ENCODE measurements around the gene CHST7.
"Not testable (repeated sequence)": the region's sequence is repeated elsewhere in the genome, so short reads cannot be mapped to it uniquely, and the experiment has no call there.

The CHST7 gene, protein sequence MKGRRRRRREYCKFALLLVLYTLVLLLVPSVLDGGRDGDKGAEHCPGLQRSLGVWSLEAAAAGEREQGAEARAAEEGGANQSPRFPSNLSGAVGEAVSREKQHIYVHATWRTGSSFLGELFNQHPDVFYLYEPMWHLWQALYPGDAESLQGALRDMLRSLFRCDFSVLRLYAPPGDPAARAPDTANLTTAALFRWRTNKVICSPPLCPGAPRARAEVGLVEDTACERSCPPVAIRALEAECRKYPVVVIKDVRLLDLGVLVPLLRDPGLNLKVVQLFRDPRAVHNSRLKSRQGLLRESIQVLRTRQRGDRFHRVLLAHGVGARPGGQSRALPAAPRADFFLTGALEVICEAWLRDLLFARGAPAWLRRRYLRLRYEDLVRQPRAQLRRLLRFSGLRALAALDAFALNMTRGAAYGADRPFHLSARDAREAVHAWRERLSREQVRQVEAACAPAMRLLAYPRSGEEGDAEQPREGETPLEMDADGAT

DNA sequence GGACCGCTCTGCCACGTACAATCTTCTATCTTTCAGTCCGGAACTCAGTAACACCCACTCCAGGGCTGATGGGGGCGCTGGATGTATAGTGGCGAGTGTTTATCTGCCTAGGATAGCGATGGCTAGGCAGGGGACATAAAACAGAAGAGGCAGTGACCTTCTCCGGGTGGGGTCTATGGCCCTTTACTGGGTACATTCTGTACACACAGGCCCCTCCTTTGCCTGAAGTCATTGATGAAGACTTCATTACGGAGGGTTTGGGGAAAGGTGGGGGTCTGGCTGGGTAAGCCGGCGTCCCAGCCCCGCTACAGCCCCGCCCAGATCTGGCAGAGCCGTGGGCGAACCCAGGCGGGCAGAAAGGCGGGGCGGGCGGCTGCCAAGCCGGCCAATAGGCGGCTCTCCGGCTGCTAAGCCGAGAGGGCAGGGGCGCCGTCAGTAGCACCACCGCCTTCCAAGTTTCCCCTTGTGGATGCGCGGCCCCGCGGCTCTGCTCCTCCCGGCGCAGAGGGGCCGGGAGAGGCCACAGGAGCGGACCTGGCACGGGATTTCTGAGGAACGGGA lies at the start of gene CHST7:
TSS of gene CHST7 (plus strand) at position 435 of the 561 bp plus-strand sequence. CDS start 167 bp downstream, outside the sequence.
- DNase-seq (ENCODE audit: low spot score in 2 of 2): peak; percentile 23 to 36
- H3K27me3 Mint-ChIP-seq: no peaks in the 10 kb centered on the region
- peak; percentile 52 for ATAC-seq (replicated peaks; ENCODE audit: extremely low read depth, poor library complexity, severe bottlenecking)
- H3K4me3 Mint-ChIP-seq: peak within 1 kb of the TSS; percentile 83
- peaks cover 33% of the 10 kb centered on the region for H3K4me1 Mint-ChIP-seq
- peak within 1 kb of the TSS; percentile 86 for H3K27ac Mint-ChIP-seq (ENCODE audit: low read depth)
- peaks cover 6% of the 10 kb centered on the region for H3K36me3 Mint-ChIP-seq (ENCODE audit: insufficient read depth)
- H3K9me3 Mint-ChIP-seq: no peaks in the 10 kb centered on the region

DNA sequence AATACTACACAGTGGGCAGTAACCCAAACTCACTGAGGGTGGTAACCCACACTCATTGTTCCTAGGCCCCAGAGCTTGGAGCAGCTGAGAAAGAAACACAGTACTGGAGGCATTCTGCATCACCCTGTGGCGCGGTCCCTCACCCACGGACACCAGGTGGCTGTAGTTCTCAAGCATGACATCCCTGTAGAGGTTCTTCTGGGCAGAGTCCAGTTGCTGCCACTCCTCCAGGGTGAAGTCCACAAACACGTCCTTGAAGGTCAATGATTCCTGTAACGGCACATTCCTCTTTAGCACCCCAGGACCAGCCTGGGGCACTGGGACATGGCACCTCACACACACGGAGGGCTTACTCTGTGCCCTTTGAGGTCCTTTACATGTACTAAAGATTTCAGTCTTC lies 44.9 kb upstream of the CHST7 start:
- not testable (repeated sequence) for H3K36me3 Mint-ChIP-seq (ENCODE audit: insufficient read depth); H3K4me3 Mint-ChIP-seq; H3K4me1 Mint-ChIP-seq

GRCh38 chrX:46529740-46530403 lies 43.7 kb upstream of the CHST7 start:
- DNase-seq (ENCODE audit: low spot score in 2 of 2); ATAC-seq (replicated peaks; ENCODE audit: extremely low read depth, poor library complexity, severe bottlenecking); H3K27ac Mint-ChIP-seq (ENCODE audit: low read depth); H3K9me3 Mint-ChIP-seq; H3K4me1 Mint-ChIP-seq; H3K4me3 Mint-ChIP-seq; H3K36me3 Mint-ChIP-seq (ENCODE audit: insufficient read depth); H3K27me3 Mint-ChIP-seq: not testable (repeated sequence)

More for the DNA sequence above, 44.9 kb upstream of the CHST7 start:
- not testable (repeated sequence) for DNase-seq (ENCODE audit: low spot score in 2 of 2); H3K27me3 Mint-ChIP-seq; H3K9me3 Mint-ChIP-seq; H3K27ac Mint-ChIP-seq (ENCODE audit: low read depth); ATAC-seq (replicated peaks; ENCODE audit: extremely low read depth, poor library complexity, severe bottlenecking)

- H3K27me3 Mint-ChIP-seq; H3K36me3 Mint-ChIP-seq (ENCODE audit: insufficient read depth); H3K9me3 Mint-ChIP-seq; ATAC-seq (replicated peaks; ENCODE audit: extremely low read depth, poor library complexity, severe bottlenecking); H3K4me3 Mint-ChIP-seq; DNase-seq (ENCODE audit: low spot score in 2 of 2); H3K27ac Mint-ChIP-seq (ENCODE audit: low read depth); H3K4me1 Mint-ChIP-seq: not testable (repeated sequence)
These were observed 43.1 kb upstream of the CHST7 start for GRCh38 chrX:46530404-46530908.

GRCh38 chrX:46531442-46531841 lies 42.1 kb upstream of the CHST7 start:
- no peak overlapping the region for H3K27ac Mint-ChIP-seq (ENCODE audit: low read depth)
- ATAC-seq (replicated peaks; ENCODE audit: extremely low read depth, poor library complexity, severe bottlenecking): no peak
- no peak for DNase-seq (ENCODE audit: low spot score in 2 of 2)
- H3K4me3 Mint-ChIP-seq: no peak overlapping the region
- no peaks in the 10 kb centered on the region for H3K27me3 Mint-ChIP-seq
- no peaks in the 10 kb centered on the region for H3K9me3 Mint-ChIP-seq
- no peaks in the 10 kb centered on the region for H3K4me1 Mint-ChIP-seq
- no peaks in the 10 kb centered on the region for H3K36me3 Mint-ChIP-seq (ENCODE audit: insufficient read depth)

DNA sequence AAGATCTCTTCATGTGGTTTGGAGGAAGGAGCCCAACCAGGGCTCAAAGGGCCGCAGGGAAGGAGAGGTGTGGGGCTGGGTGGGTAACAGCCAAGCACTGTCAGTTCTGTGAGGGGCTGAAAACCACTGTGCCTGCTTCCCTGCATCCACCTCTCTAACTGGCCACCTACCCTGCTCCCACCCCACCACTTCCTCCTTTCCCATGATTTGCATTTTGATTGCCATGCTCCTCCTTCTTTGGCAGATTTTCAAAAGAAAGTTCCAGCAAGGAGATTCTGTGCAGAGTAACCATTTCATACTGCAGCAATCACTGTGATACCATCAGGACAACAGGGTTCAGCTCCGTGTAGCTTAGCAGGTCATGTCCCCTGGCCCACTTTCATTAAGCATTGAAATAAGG lies 30.1 kb upstream of the CHST7 start:
- no peaks in the 10 kb centered on the region for H3K27me3 Mint-ChIP-seq
- H3K4me1 Mint-ChIP-seq: no peaks in the 10 kb centered on the region
- ATAC-seq (replicated peaks; ENCODE audit: extremely low read depth, poor library complexity, severe bottlenecking) (no peak), DNase-seq (ENCODE audit: low spot score in 2 of 2) (no peak)
- H3K27ac Mint-ChIP-seq (ENCODE audit: low read depth): no peak overlapping the region
- H3K9me3 Mint-ChIP-seq: no peaks in the 10 kb centered on the region
- H3K4me3 Mint-ChIP-seq: no peak overlapping the region
- peaks cover 19% of the 10 kb centered on the region for H3K36me3 Mint-ChIP-seq (ENCODE audit: insufficient read depth)

DNA sequence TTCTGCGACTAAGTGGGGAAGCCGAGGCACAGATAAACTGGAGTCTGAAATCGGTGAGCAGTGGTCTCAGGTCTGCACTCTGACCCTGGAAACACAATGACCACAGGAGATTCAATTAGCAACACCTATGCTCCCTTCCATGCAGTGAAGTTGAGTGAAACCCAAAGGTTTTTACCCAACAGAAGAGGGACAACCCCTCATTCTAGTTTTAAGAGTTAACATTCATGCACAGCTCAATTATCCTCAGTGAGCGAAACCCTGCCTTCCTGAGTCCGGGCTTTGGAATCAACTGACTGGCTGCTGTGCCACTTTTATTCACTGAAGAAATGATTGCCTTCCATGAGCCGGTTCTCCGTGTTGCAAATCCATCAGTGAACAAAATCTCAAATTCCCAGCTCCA lies 29.0 kb upstream of the CHST7 start:
- not testable (repeated sequence) for H3K27me3 Mint-ChIP-seq; ATAC-seq (replicated peaks; ENCODE audit: extremely low read depth, poor library complexity, severe bottlenecking); H3K4me1 Mint-ChIP-seq; H3K9me3 Mint-ChIP-seq; DNase-seq (ENCODE audit: low spot score in 2 of 2)
- Mint-ChIP-seq H3K4me3 (peak overlapping the region; percentile 88), H3K27ac (ENCODE audit: low read depth) (peak overlapping the region; percentile 94), H3K36me3 (ENCODE audit: insufficient read depth) (peaks cover 15% of the 10 kb centered on the region)

DNA sequence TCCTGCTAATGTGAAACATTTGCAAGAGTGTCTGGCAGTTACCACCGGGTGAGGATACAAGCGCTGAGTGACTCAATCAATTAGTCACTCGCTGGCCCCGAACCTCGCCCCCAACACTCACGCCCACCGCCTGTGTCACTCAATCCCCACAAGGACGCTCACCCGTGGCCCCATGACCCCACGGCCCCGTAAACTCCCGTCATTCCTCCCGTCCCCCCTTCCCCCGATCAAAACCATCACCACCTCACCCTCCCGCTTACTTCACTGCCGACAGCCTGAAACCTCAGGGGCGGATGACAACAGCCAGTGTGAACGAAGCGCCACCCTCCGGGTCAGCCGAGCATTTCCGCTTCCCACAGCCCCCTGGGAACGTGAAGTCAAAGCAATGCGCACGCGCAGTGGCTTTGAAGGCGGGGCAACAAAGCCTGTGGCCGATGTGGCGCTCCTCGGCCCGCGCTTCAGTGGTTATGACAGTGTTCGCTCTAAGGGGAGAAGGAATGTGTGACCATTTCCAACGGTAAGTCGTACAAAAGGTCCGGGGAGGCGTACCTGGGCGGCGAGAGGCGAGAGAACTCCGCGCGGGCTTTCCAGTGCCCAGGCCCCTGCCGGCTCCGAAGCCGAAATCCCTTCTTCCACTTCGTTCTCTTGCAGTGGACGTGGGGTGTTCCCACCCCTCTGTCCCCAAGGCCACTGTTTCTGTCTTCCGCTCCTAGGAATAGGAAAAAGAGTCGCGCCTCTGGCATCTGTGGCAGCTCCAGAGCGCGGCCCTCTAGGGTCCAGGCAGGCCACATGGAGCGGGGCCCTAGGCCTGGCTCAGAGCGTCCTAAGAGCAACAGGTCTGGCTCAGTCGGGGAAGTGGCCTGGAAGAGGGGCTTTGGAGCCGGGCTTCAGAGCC lies 28.2 kb upstream of the CHST7 start, which contains the start of gene ZNF674:
TSS of gene ZNF674 (minus strand) at position 311 of the 895 bp plus-strand sequence. CDS start 3,334 bp downstream, outside the sequence.
- Mint-ChIP-seq H3K36me3 (ENCODE audit: insufficient read depth) (peaks cover 12% of the 10 kb centered on the region), H3K4me1 (peaks cover 6% of the 10 kb centered on the region), H3K4me3 (peak within 1 kb of the TSS; percentile 88), H3K27ac (ENCODE audit: low read depth) (peak within 1 kb of the TSS; percentile 94), H3K9me3 (no peaks in the 10 kb centered on the region), H3K27me3 (no peaks in the 10 kb centered on the region)
- peak; percentile 85 to 93 for DNase-seq (ENCODE audit: low spot score in 2 of 2)
- ATAC-seq (replicated peaks; ENCODE audit: extremely low read depth, poor library complexity, severe bottlenecking): peak; percentile 93

DNA sequence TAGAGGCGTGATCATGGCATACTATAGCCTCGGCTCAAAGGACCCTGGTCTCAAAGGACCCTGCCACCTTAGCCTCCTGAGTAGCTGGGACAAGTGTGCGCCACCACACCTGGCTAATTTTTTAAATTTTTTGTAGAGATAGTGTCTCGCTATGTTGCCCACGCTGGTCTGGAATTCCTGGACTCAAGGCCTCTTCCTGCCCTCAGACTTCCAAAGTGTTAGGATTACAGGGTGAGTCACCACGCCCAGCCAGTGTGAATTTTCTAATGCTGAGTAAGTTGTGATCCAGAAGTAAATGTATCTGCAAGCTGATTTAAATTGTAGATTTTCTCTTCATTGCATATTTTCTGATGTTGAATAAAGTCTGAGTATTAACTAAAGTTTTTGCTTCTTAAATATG lies 25.7 kb upstream of the CHST7 start:
- H3K4me3 Mint-ChIP-seq: no peak overlapping the region
- peaks cover 6% of the 10 kb centered on the region for H3K4me1 Mint-ChIP-seq
- no peak overlapping the region for H3K27ac Mint-ChIP-seq (ENCODE audit: low read depth)
- H3K36me3 Mint-ChIP-seq (ENCODE audit: insufficient read depth): peaks cover 12% of the 10 kb centered on the region
- ATAC-seq (replicated peaks; ENCODE audit: extremely low read depth, poor library complexity, severe bottlenecking) (no peak), DNase-seq (ENCODE audit: low spot score in 2 of 2) (no peak)
- no peaks in the 10 kb centered on the region for H3K27me3 Mint-ChIP-seq
- no peaks in the 10 kb centered on the region for H3K9me3 Mint-ChIP-seq

DNA sequence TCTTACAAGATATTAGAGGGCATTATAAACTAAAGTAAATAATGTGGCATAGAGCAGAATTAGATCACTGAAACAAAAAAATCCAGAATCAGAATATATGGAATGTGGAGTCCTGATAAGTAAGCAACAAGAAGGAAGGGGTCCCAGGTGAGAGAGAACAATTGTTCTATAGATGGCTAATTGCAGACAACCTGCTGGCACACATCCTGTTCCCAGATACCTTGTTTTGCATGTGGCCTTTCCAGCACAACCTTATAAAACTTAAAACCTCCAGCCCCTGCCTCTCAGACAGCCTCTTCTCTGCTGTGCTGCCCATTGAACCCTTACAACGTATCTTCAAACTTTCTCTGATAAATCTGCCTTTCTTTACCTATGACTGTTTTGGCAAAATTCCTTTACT lies 23.7 kb upstream of the CHST7 start:
- H3K4me3 Mint-ChIP-seq: no peak overlapping the region
- peak overlapping the region; percentile 19 for H3K27ac Mint-ChIP-seq (ENCODE audit: low read depth)
- DNase-seq (ENCODE audit: low spot score in 2 of 2): no peak
- no peaks in the 10 kb centered on the region for H3K9me3 Mint-ChIP-seq
- ATAC-seq (replicated peaks; ENCODE audit: extremely low read depth, poor library complexity, severe bottlenecking): no peak
- H3K4me1 Mint-ChIP-seq: peaks cover 6% of the 10 kb centered on the region
- H3K27me3 Mint-ChIP-seq: no peaks in the 10 kb centered on the region
- peaks cover 16% of the 10 kb centered on the region for H3K36me3 Mint-ChIP-seq (ENCODE audit: insufficient read depth)

- peaks cover 6% of the 10 kb centered on the region for H3K4me1 Mint-ChIP-seq
- DNase-seq (ENCODE audit: low spot score in 2 of 2) (no peak), ATAC-seq (replicated peaks; ENCODE audit: extremely low read depth, poor library complexity, severe bottlenecking) (no peak)
- H3K36me3 Mint-ChIP-seq (ENCODE audit: insufficient read depth): peaks cover 7% of the 10 kb centered on the region
- H3K9me3 Mint-ChIP-seq: no peaks in the 10 kb centered on the region
- no peak overlapping the region for H3K27ac Mint-ChIP-seq (ENCODE audit: low read depth)
- H3K4me3 Mint-ChIP-seq: no peak overlapping the region
- H3K27me3 Mint-ChIP-seq: no peaks in the 10 kb centered on the region
These were observed 22.0 kb upstream of the CHST7 start for GRCh38 chrX:46551494-46552128.
